HL-60 (cell line): ENCODE data around the gene STARD3NL.

Experiments
- CTCF ChIP-seq: IDR thresholded peaks from one replicate; pipeline ENCODE4 v1.5.1; 2011; ENCODE audit warnings: low read length, control low read depth, inconsistent platforms; ENCODE audit not compliant: insufficient read depth
- POLR2AphosphoS5 ChIP-seq: IDR thresholded peaks from 2 replicates; pipeline ENCODE4 v1.6.1; 2012; ENCODE audit warnings: low read depth
- REST ChIP-seq: IDR thresholded peaks from 2 replicates; pipeline ENCODE4 v1.6.1; 2012; ENCODE audit warnings: low read depth; ENCODE audit not compliant: insufficient replicate concordance

GRCh38 chr7:38153515-38153914 lies 24.5 kb upstream of the STARD3NL start:
- TF ChIP-seq CTCF, result no peak
- no peak for TF ChIP-seq REST
- TF ChIP-seq POLR2AphosphoS5, result no peak
